NB4 (cell line): Measurements from ENCODE around the gene TRAPPC6A.

Experiments
- MYC ChIP-seq: IDR thresholded peaks from 2 replicates; pipeline ENCODE4 v1.6.1; 2011; ENCODE audit warnings: low read depth, low read length
- TF ChIP-seq, protein P1 (sequence below): IDR thresholded peaks from one replicate; pipeline ENCODE4 v1.5.1; 2012; ENCODE audit warnings: low read depth, low read length

DNA sequence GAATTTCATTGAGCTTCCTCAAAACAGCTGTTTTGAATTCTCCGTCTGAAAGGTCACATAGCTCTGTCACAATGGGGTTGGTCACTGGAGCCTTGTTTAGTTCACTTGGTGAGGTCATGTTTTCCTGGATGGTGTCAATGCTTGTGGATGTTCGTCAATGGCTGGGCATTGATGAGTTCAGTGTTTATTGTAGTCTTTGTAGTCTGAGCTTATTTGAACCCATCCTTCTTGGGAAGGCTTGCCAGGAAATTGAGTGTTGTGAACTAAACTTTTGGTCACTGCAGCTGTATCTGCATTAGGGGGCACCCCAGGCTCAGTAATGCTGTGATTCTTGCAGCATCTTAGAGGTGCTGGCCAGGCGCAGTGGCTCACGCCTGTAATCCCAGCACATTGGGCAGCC, 22.5 kb upstream of the TRAPPC6A start:
- TF ChIP-seq, protein P1, sequence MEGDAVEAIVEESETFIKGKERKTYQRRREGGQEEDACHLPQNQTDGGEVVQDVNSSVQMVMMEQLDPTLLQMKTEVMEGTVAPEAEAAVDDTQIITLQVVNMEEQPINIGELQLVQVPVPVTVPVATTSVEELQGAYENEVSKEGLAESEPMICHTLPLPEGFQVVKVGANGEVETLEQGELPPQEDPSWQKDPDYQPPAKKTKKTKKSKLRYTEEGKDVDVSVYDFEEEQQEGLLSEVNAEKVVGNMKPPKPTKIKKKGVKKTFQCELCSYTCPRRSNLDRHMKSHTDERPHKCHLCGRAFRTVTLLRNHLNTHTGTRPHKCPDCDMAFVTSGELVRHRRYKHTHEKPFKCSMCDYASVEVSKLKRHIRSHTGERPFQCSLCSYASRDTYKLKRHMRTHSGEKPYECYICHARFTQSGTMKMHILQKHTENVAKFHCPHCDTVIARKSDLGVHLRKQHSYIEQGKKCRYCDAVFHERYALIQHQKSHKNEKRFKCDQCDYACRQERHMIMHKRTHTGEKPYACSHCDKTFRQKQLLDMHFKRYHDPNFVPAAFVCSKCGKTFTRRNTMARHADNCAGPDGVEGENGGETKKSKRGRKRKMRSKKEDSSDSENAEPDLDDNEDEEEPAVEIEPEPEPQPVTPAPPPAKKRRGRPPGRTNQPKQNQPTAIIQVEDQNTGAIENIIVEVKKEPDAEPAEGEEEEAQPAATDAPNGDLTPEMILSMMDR = no peak
- no peak for TF ChIP-seq MYC
